ENCODE results near the gene MRPS26. TPM values are rescaled to one million over a fixed set of nuclear protein-coding genes. Genes with fewer than 3 reads are reported as not detected.
A peak's percentile ranks its signal among the peaks of the same experiment; 100 is the strongest.

Gene MRPS26
- total RNA-seq, 4 donors from 2014 or later, result 13.2 to 157 (median 35.8) TPM

DNA sequence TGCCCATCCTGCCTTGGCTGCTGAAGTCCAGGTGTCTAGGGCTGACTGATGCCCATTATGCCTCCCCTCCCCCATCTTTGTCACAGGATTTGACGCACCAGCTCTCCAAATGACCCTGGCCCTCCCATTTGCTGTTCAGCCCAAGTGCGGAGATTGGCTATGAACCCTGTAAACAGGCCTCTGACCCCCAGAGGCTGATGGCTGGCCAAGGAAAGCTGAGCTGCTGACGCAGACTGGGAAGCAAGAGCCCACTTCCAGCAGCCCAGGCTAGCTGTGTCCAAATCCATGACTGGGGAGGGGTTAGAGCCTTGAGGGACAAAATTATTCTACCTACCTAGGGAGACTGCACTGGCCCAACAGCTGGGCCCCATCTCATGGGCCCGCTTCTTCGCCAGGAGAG lies 3.2 kb upstream of the MRPS26 start:
- Histone ChIP-seq H3K27ac (peak overlapping the region; percentile 46 to 60), H3K27me3 (no peaks in the 10 kb centered on the region), H3K36me3 (no peaks in the 10 kb centered on the region), H3K4me1 (peaks cover 0 to 8% of the 10 kb centered on the region in 2 donors), H3K9me3 (no peaks in the 10 kb centered on the region), H3K4me3 (no peak overlapping the region)
- no peak for TF ChIP-seq POLR2A (IDR thresholded peaks at IDR 0.05)
- TF ChIP-seq, protein P1, sequence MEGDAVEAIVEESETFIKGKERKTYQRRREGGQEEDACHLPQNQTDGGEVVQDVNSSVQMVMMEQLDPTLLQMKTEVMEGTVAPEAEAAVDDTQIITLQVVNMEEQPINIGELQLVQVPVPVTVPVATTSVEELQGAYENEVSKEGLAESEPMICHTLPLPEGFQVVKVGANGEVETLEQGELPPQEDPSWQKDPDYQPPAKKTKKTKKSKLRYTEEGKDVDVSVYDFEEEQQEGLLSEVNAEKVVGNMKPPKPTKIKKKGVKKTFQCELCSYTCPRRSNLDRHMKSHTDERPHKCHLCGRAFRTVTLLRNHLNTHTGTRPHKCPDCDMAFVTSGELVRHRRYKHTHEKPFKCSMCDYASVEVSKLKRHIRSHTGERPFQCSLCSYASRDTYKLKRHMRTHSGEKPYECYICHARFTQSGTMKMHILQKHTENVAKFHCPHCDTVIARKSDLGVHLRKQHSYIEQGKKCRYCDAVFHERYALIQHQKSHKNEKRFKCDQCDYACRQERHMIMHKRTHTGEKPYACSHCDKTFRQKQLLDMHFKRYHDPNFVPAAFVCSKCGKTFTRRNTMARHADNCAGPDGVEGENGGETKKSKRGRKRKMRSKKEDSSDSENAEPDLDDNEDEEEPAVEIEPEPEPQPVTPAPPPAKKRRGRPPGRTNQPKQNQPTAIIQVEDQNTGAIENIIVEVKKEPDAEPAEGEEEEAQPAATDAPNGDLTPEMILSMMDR (IDR thresholded peaks at IDR 0.05), result no peak
- intact Hi-C loops (cut with DNase I; ENCODE audit: low total_unique reads), result no loop called here
- peak; percentile 50 to 67 for DNase-seq

DNA sequence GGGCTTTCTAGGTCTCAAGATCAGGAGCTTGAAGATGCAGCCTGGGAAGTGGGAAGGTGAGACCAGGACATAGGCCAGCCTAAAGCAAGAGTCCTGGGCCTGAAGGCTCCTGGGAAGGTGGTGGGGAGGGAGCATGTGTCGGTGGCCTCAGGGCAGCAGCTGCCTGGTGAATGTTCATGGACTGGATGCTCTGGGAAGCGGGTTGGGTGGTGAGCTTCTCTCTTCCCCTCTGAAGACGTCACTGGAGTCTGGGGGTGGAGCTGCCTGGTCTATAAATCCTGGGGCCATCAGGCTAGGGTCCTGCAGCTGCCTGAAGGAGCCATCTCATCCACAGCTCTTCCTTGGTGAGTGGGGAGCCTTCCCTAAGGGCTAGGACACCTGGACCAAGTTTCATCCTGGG lies 2.5 kb upstream of the MRPS26 start, which contains the start of gene GNRH2:
GNRH2 (plus strand) TSS at position 301 of the 400 bp plus-strand sequence. CDS start 793 bp downstream, outside the sequence.
- Histone ChIP-seq H3K27me3 (no peaks in the 10 kb centered on the region), H3K4me3 (no peak within 1 kb of the TSS), H3K9me3 (no peaks in the 10 kb centered on the region), H3K27ac (peak within 1 kb of the TSS; percentile 46 to 60), H3K4me1 (peaks cover 0 to 8% of the 10 kb centered on the region in 2 donors), H3K36me3 (no peaks in the 10 kb centered on the region)
- intact Hi-C loops (cut with DNase I; ENCODE audit: low total_unique reads), result no loop called here
- DNase-seq, result no peak
- no peak for TF ChIP-seq POLR2A (IDR thresholded peaks at IDR 0.05)
- TF ChIP-seq, protein P1 (IDR thresholded peaks at IDR 0.05), result no peak

DNA sequence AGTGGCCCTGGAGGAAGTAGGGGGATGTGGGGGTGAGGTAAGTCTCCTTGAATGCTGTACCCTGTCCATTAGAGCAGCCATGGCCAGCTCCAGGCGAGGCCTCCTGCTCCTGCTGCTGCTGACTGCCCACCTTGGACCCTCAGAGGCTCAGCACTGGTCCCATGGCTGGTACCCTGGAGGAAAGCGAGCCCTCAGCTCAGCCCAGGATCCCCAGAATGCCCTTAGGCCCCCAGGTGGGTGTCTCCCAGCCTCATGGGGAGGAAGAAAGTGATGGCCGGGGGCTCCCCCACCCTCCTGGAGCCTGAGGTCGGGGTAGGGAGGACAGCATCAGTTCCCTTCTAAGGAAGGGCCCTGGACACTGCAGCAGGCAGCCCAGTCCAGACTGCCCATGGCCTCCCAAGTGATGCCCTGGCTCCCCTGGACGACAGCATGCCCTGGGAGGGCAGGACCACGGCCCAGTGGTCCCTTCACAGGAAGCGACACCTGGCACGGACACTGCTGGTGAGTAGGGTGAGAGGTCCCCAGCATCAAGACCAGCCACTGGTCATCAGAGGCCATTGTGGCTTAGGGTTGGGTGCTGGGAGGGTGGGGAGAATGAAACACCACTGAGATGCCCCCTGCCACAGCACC lies 1.4 kb upstream of the MRPS26 start:
- Histone ChIP-seq H3K4me3 (no peak overlapping the region), H3K4me1 (peaks cover 0 to 8% of the 10 kb centered on the region in 2 donors), H3K9me3 (no peaks in the 10 kb centered on the region), H3K27ac (peak overlapping the region; percentile 92 to 95), H3K36me3 (no peaks in the 10 kb centered on the region), H3K27me3 (no peaks in the 10 kb centered on the region)
- intact Hi-C loops (cut with DNase I; ENCODE audit: low total_unique reads), result no loop called here
- DNase-seq, result no peak
- TF ChIP-seq, protein P1 (IDR thresholded peaks at IDR 0.05), result no peak
- no peak for TF ChIP-seq POLR2A (IDR thresholded peaks at IDR 0.05)

DNA sequence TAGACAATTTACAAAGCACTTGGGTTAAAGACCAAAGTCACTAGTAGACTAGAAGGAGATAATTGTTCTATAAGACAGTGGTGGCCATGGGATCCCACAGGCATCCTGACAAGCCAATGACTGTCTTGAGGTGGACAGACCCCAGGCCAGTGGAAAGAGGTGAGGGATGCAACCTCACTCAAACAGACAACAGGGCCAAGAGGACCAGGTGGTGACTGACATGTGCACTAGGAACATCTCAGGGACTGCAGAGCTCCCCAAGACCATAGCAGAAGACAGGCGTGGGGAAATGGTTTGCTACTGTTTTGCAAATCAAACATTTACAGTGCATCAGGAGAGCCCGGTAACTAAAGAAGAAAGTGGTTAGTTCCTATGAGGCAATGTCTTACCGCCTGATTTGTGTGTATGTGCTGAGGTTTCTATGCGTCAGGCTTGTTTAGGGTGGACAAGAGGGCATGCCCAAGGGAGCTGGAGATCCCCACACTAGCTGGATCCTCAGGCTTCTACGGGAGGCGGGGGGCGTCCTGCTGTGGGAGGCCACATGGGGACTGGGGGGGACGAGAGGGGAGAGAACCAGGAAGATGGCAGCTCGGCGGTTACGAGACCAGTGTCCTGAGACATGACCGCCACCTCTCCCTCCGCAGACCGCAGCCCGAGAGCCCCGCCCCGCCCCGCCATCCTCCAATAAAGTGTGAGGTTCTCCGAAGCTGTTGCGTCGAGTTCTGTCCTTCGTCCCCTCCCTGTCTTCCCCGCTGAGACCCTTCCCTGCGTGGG lies 623 bp upstream of the MRPS26 start:
- H3K4me1 ChIP-seq, result peaks cover 0 to 8% of the 10 kb centered on the region in 2 donors
- H3K4me3 ChIP-seq, result peak overlapping the region; percentile 76 to 80
- no peaks in the 10 kb centered on the region for H3K27me3 ChIP-seq
- H3K9me3 ChIP-seq, result no peaks in the 10 kb centered on the region
- no peaks in the 10 kb centered on the region for H3K36me3 ChIP-seq
- intact Hi-C loops (cut with DNase I; ENCODE audit: low total_unique reads), result no loop called here
- H3K27ac ChIP-seq, result peak overlapping the region; percentile 92 to 95
- TF ChIP-seq, protein P1 (IDR thresholded peaks at IDR 0.05), result no peak
- no peak for TF ChIP-seq POLR2A (IDR thresholded peaks at IDR 0.05)
- peak in 1 of 2 donors; percentile 74 for DNase-seq
